Upper lobe of left lung (tissue), 6 donors: ENCODE results near the gene E2F4. TPM values are rescaled to one million over a fixed set of nuclear protein-coding genes. Genes with fewer than 3 reads are reported as not detected.

Source experiments
- ATAC-seq, 2 donors: fragments of 200-7000 bp; cut with Tn5 transposase; one replicate each; pipeline ENCODE4 v1.9.1; 2022; ENCODE audit warnings: mild to moderate bottlenecking in 2 of 2, moderate library complexity in 2 of 2; ENCODE audit not compliant: low FRiP score in 2 of 2
- DNase-seq, 2 donors: peaks; one replicate each; pipeline ENCODE4 v3.0.0-alpha.2; 2019 to 2020
- H3K27ac ChIP-seq, 4 donors: fragments of 200-600 bp; sonication (generic); one replicate each; pipeline ENCODE4 v1.5.1; 2016 to 2019
- H3K27me3 ChIP-seq, 4 donors: fragments of 200-600 bp; sonication (generic); one replicate each; pipeline ENCODE4 v1.5.1; 2017 to 2019
- H3K36me3 ChIP-seq, 4 donors: fragments of 200-600 bp; sonication (generic); one replicate each; pipeline ENCODE4 v1.5.1; 2016 to 2019
- H3K4me1 ChIP-seq, 4 donors: fragments of 200-600 bp; sonication (generic); one replicate each; pipeline ENCODE4 v1.5.1; 2018 to 2019
- H3K4me3 ChIP-seq, 4 donors: fragments of 200-600 bp; sonication (generic); one replicate each; pipeline ENCODE4 v1.5.1; 2017 to 2019; ENCODE audit warnings: mild to moderate bottlenecking in 2 of 4, moderate library complexity in 1 of 4
- H3K9me3 ChIP-seq, 4 donors: fragments of 200-600 bp; sonication (generic); one replicate each; pipeline ENCODE4 v1.5.1; 2018 to 2019
- EP300 ChIP-seq, 4 donors: sonication (generic); formaldehyde crosslinking; IDR thresholded peaks; one replicate each; pipeline ENCODE4 v1.5.1; 2017; ENCODE audit warnings: antibody characterized with exemption in 4 of 4, control low read depth in 2 of 4
- POLR2A ChIP-seq, 4 donors: fragments of 450-650 bp; IDR thresholded peaks; one replicate each; pipeline ENCODE4 v1.5.1; 2016 to 2017; ENCODE audit warnings: antibody characterized with exemption in 4 of 4, mild to moderate bottlenecking in 2 of 4
- POLR2AphosphoS5 ChIP-seq, 2 donors: sonication (generic); formaldehyde crosslinking; IDR thresholded peaks; one replicate each; pipeline ENCODE4 v1.5.1; 2017; ENCODE audit warnings: antibody characterized with exemption in 2 of 2
- WGBS, 2 donors: methylation state at CpG; one replicate each; pipeline ENCODE4 v1.1.5; 2017 to 2018; 5-methylcytosine and 5-hydroxymethylcytosine counted together
- total RNA-seq, 6 donors: library from RNA; depleted of rRNA in 4 of 6; stranded (reverse); fragments of >200 nt in 4 of 6; gene quantifications; one replicate each; pipeline versions ENCODE4 v1.1.0 to v1.2.1, GENCODE V29; 2016 to 2021
- TF ChIP-seq, protein P1 (sequence below), 6 experiments: fragments of 450-650 bp in 4 of 6; fragments of 200-600 bp in 2 of 6; sonication (generic) in 2 of 6; IDR thresholded peaks; one replicate each; pipeline ENCODE4 v1.5.1; 2016 to 2019; ENCODE audit warnings: antibody characterized with exemption in 6 of 6
- donor health status: DM: no; HTN: no; CAD: no; lungs with moderate emphysema.
- donor health status: DM: no; HTN: yes; CAD: no; lungs with severe emphysema.

The E2F4 gene
- total RNA-seq, 6 donors from 2014 or later = 55.7 to 124 (median 85.4) TPM

DNA sequence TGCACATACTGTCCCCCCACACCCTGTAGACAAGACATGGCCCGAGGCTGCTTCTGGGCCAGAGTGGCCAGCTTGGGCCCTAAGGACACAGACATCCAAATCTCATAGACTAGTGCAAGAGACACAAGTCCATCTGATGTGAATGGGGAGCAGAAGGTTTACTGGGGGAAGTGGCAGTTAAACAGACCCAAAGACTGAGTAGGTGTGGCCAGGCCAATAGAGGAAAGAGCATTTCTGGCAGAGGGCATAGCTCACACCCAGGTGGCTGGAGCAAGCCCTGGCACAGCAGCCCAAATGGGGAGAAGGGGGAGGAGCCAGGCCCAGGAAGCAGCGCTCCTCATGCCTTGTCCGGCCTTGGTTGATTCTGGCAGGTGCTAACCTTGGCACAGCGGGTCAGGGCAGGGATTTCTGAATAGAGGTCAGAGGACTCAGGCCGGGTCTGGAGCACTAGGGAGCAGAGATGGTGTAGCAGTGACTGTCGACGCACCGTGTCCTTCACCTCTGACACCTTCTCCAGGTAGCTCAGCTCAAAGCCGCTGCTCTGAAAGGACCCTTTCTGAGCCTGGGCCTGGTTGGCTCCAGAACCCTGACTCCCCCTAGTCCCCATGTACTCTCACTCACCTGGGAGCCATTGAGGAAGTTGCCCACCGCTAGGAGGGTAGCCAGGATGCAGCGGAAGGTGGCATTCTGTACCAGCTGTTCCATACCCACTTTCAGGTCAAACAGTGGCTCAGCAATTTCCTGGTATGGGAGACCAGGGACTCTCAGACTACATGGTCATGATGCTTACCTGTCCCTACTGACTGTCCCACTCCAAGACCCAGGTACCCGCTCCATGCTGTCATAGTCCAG, 39.1 kb downstream of the E2F4 start:
- Histone ChIP-seq H3K36me3 (peaks cover 63 to 81% (median 77%) of the 10 kb centered on the region in 4 donors), H3K9me3 (no peaks in the 10 kb centered on the region), H3K4me1 (peaks cover 14 to 25% (median 15%) of the 10 kb centered on the region in 4 donors), H3K27me3 (no peaks in the 10 kb centered on the region), H3K4me3 (no peak overlapping the region), H3K27ac (no peak overlapping the region)
- TF ChIP-seq POLR2AphosphoS5 (IDR thresholded peaks at IDR 0.05) (no peak), EP300 (IDR thresholded peaks at IDR 0.05) (no peak), POLR2A (IDR thresholded peaks at IDR 0.05) (no peak)
- TF ChIP-seq, protein P1, sequence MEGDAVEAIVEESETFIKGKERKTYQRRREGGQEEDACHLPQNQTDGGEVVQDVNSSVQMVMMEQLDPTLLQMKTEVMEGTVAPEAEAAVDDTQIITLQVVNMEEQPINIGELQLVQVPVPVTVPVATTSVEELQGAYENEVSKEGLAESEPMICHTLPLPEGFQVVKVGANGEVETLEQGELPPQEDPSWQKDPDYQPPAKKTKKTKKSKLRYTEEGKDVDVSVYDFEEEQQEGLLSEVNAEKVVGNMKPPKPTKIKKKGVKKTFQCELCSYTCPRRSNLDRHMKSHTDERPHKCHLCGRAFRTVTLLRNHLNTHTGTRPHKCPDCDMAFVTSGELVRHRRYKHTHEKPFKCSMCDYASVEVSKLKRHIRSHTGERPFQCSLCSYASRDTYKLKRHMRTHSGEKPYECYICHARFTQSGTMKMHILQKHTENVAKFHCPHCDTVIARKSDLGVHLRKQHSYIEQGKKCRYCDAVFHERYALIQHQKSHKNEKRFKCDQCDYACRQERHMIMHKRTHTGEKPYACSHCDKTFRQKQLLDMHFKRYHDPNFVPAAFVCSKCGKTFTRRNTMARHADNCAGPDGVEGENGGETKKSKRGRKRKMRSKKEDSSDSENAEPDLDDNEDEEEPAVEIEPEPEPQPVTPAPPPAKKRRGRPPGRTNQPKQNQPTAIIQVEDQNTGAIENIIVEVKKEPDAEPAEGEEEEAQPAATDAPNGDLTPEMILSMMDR (IDR thresholded peaks at IDR 0.05) = no peak
- no peak for DNase-seq
- 90 to 91% methylated on average over 6 to 12 of the region's 12 CpGs for WGBS, 2 donors
- no peak for ATAC-seq

GRCh38 chr16:67233596-67233995, 41.6 kb downstream of the E2F4 start:
- no peak for DNase-seq
- TF ChIP-seq, protein P1 (IDR thresholded peaks at IDR 0.05) = no peak
- TF ChIP-seq POLR2A (IDR thresholded peaks at IDR 0.05) (no peak), EP300 (IDR thresholded peaks at IDR 0.05) (no peak), POLR2AphosphoS5 (IDR thresholded peaks at IDR 0.05) (no peak)
- Histone ChIP-seq H3K4me1 (peaks cover 0 to 12% (median 2%) of the 10 kb centered on the region in 4 donors), H3K27me3 (no peaks in the 10 kb centered on the region), H3K36me3 (peaks cover 80 to 100% (median 97%) of the 10 kb centered on the region in 4 donors), H3K4me3 (no peak overlapping the region), H3K27ac (no peak overlapping the region), H3K9me3 (no peaks in the 10 kb centered on the region)
- ATAC-seq = no peak
- 79 to 80% methylated on average over 7 of the region's 7 CpGs for WGBS, 2 donors

GRCh38 chr16:67234180-67234597, 42.2 kb downstream of the E2F4 start:
- H3K4me1 ChIP-seq = peaks cover 0 to 18% (median 5%) of the 10 kb centered on the region in 4 donors
- DNase-seq = peak in 1 of 2 donors; percentile 50
- H3K4me3 ChIP-seq = no peak overlapping the region
- peak overlapping the region in 1 of 4 donors; percentile 30 for H3K27ac ChIP-seq
- H3K27me3 ChIP-seq = no peaks in the 10 kb centered on the region
- no peaks in the 10 kb centered on the region for H3K9me3 ChIP-seq
- ATAC-seq = no peak
- peaks cover 80 to 100% (median 97%) of the 10 kb centered on the region in 4 donors for H3K36me3 ChIP-seq
- 90 to 95% methylated on average over 2 to 10 of the region's 10 CpGs for WGBS, 2 donors
- TF ChIP-seq POLR2A (IDR thresholded peaks at IDR 0.05) (no peak), POLR2AphosphoS5 (IDR thresholded peaks at IDR 0.05) (no peak), EP300 (IDR thresholded peaks at IDR 0.05) (no peak)
- TF ChIP-seq, protein P1 (IDR thresholded peaks at IDR 0.05) = no peak

- 82 to 89% methylated on average over 14 to 17 of the region's 17 CpGs for WGBS, 2 donors
- TF ChIP-seq EP300 (IDR thresholded peaks at IDR 0.05) (no peak), POLR2AphosphoS5 (IDR thresholded peaks at IDR 0.05) (no peak), POLR2A (IDR thresholded peaks at IDR 0.05) (no peak)
- TF ChIP-seq, protein P1 (IDR thresholded peaks at IDR 0.05) = no peak
- Histone ChIP-seq H3K27ac (peak overlapping the region; percentile 14 to 56 (median 35)), H3K27me3 (no peaks in the 10 kb centered on the region), H3K4me3 (no peak overlapping the region), H3K9me3 (no peaks in the 10 kb centered on the region), H3K36me3 (peaks cover 63 to 90% (median 81%) of the 10 kb centered on the region in 4 donors), H3K4me1 (peaks cover 16 to 36% (median 22%) of the 10 kb centered on the region in 4 donors)
- DNase-seq (no peak), ATAC-seq (no peak)
Measured at GRCh38 chr16:67235816-67236562, 44.0 kb downstream of the E2F4 start.
